Gastrocnemius medialis (tissue), 4 donors: ENCODE data around the gene KLRF2. TPM values are rescaled to one million over a fixed set of nuclear protein-coding genes. Genes with fewer than 3 reads are reported as not detected.

Source experiments
- ATAC-seq, 2 donors: fragments of 150-250 bp; one replicate each; pipeline ENCODE4 v1.9.1; 2016
- DNase-seq, 2 donors: peaks; one replicate each; pipeline ENCODE4 v3.0.0-alpha.2; 2019
- H3K27ac ChIP-seq, 4 donors: fragments of 200-600 bp; sonication (generic); 1 replicate in 1 of 4; 2 replicates in 3 of 4; pipeline ENCODE4 v1.5.1; 2016 to 2018; ENCODE audit warnings: mild to moderate bottlenecking in 2 of 4, moderate library complexity in 1 of 4
- H3K27me3 ChIP-seq, 3 donors: fragments of 200-600 bp; sonication (generic) in 2 of 3; 1 replicate in 1 of 3; 2 replicates in 2 of 3; pipeline versions ENCODE4 v1.5.1 to v1.6.0; 2016 to 2019; ENCODE audit warnings: mild to moderate bottlenecking in 1 of 3, moderate library complexity in 1 of 3
- H3K36me3 ChIP-seq, 2 donors: fragments of 200-600 bp; sonication (generic) in 1 of 2; one replicate each; pipeline ENCODE4 v1.5.1; 2017 to 2018
- H3K4me1 ChIP-seq, 2 donors: fragments of 200-600 bp; sonication (generic) in 1 of 2; one replicate each; pipeline ENCODE4 v1.5.1; 2016 to 2017; ENCODE audit warnings: mild to moderate bottlenecking in 2 of 2
- H3K4me3 ChIP-seq, 4 donors: fragments of 200-600 bp; sonication (generic) in 3 of 4; 1 replicate in 1 of 4; 2 replicates in 3 of 4; pipeline ENCODE4 v1.5.1; 2016 to 2019; ENCODE audit warnings: mild to moderate bottlenecking in 2 of 4
- H3K9me3 ChIP-seq, 3 donors: fragments of 200-600 bp; sonication (generic) in 2 of 3; 1 replicate in 1 of 3; 2 replicates in 2 of 3; pipeline ENCODE4 v1.5.1; 2016 to 2019
- POLR2A ChIP-seq, 2 donors: fragments of 450-650 bp; IDR thresholded peaks; one replicate each; pipeline ENCODE4 v1.6.1; 2017; ENCODE audit warnings: antibody characterized with exemption in 2 of 2, mild to moderate bottlenecking in 2 of 2, moderate library complexity in 2 of 2
- in situ Hi-C, 4 donors: fragments of 200-750 bp; cut with MboI; loops; one replicate each; pipeline versions ENCODE4 v1.15.0 to v1.8.0; 2017; ENCODE audit warnings: low sequenced_read_pairs in 4 of 4
- intact Hi-C: fragments of 100-400 bp; cut with DNase I; formaldehyde crosslinking; loops from one replicate; pipeline ENCODE4 v1.15.1; 2023; ENCODE audit warnings: low total_unique reads
- total RNA-seq, 4 donors: library from RNA; depleted of rRNA; stranded (reverse); fragments of >200 nt; gene quantifications; one replicate each; pipeline versions ENCODE4 v1.1.0 to v1.2.3, GENCODE V29; 2016
- TF ChIP-seq, protein P1 (sequence below), 5 experiments: fragments of 450-650 bp in 3 of 5; fragments of 200-600 bp in 2 of 5; sonication (generic) in 2 of 5; IDR thresholded peaks in 4 of 5; conservative IDR thresholded peaks in 1 of 5; 1 replicate in 4 of 5; 2 replicates in 1 of 5; pipeline ENCODE4 v1.5.1; 2016 to 2019; ENCODE audit warnings: antibody characterized with exemption in 5 of 5, mild to moderate bottlenecking in 3 of 5, moderate library complexity in 3 of 5

KLRF2 gene
- total RNA-seq, 4 donors from 2014 or later: not detected

DNA sequence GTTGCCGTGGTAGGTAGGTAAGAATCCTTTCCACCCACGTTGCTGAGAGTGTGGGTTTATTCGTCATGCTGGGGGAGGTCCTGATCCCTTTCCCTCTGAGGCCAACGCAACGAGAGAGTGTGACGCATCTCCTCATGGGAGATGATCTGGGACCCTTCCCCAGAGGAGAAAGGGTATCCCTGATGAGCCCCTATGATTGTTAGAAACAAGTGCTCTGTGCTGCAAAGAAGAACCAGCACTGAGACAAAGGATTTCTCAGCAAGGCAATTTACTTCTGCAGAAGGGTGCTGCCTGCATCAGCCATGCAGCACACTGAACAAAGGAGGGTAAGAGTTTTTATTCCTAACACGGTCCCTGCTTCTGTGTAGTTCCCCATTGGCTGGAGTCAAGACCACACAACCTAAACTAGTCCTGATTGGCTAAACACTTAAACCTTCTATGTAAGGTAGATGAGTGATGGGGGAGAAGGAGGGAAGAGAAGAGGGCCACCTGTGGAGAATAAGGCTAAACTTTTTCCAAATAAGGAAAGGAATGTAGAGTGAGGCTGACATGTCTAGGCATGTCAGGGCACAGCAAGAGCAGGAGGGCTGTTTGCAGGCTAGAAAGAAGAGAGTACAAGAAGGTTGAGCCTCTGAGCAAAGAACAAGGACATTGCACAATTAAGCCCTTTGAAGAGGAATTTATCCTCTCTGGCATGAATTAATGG, 29.6 kb downstream of the KLRF2 start:
- intact Hi-C loops (no loop called here), in situ Hi-C loops (no loop called here)
- ATAC-seq (no peak), DNase-seq (no peak)
- H3K27me3 ChIP-seq: no peaks in the 10 kb centered on the region
- no peaks in the 10 kb centered on the region for H3K9me3 ChIP-seq
- no peak overlapping the region for H3K27ac ChIP-seq
- no peaks in the 10 kb centered on the region for H3K36me3 ChIP-seq
- no peak for TF ChIP-seq POLR2A (IDR thresholded peaks at IDR 0.05)
- TF ChIP-seq, protein P1, sequence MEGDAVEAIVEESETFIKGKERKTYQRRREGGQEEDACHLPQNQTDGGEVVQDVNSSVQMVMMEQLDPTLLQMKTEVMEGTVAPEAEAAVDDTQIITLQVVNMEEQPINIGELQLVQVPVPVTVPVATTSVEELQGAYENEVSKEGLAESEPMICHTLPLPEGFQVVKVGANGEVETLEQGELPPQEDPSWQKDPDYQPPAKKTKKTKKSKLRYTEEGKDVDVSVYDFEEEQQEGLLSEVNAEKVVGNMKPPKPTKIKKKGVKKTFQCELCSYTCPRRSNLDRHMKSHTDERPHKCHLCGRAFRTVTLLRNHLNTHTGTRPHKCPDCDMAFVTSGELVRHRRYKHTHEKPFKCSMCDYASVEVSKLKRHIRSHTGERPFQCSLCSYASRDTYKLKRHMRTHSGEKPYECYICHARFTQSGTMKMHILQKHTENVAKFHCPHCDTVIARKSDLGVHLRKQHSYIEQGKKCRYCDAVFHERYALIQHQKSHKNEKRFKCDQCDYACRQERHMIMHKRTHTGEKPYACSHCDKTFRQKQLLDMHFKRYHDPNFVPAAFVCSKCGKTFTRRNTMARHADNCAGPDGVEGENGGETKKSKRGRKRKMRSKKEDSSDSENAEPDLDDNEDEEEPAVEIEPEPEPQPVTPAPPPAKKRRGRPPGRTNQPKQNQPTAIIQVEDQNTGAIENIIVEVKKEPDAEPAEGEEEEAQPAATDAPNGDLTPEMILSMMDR (IDR thresholded peaks at IDR 0.05 in 4 of 5, conservative IDR thresholded peaks at IDR 0.05 in 1 of 5): no peak
- no peak overlapping the region for H3K4me3 ChIP-seq
- no peaks in the 10 kb centered on the region for H3K4me1 ChIP-seq

GRCh38 chr12:9911708-9912107, 30.4 kb downstream of the KLRF2 start:
- Histone ChIP-seq H3K9me3 (no peaks in the 10 kb centered on the region), H3K27me3 (no peaks in the 10 kb centered on the region), H3K27ac (no peak overlapping the region), H3K36me3 (no peaks in the 10 kb centered on the region), H3K4me1 (no peaks in the 10 kb centered on the region), H3K4me3 (no peak overlapping the region)
- TF ChIP-seq POLR2A (IDR thresholded peaks at IDR 0.05): no peak
- TF ChIP-seq, protein P1 (IDR thresholded peaks at IDR 0.05 in 4 of 5, conservative IDR thresholded peaks at IDR 0.05 in 1 of 5): no peak
- DNase-seq (no peak), ATAC-seq (no peak)
- in situ Hi-C loops (no loop called here), intact Hi-C loops (no loop called here)

- no peaks in the 10 kb centered on the region for H3K27me3 ChIP-seq
- H3K9me3 ChIP-seq: no peaks in the 10 kb centered on the region
- in situ Hi-C loops (no loop called here), intact Hi-C loops (no loop called here)
- ATAC-seq (no peak), DNase-seq (no peak)
- H3K4me1 ChIP-seq: no peaks in the 10 kb centered on the region
- TF ChIP-seq, protein P1 (IDR thresholded peaks at IDR 0.05 in 4 of 5, conservative IDR thresholded peaks at IDR 0.05 in 1 of 5): no peak
- TF ChIP-seq POLR2A (IDR thresholded peaks at IDR 0.05): no peak
- no peaks in the 10 kb centered on the region for H3K36me3 ChIP-seq
- H3K27ac ChIP-seq: no peak overlapping the region
- H3K4me3 ChIP-seq: no peak overlapping the region
Observed at GRCh38 chr12:9919443-9919842, 38.2 kb downstream of the KLRF2 start.

DNA sequence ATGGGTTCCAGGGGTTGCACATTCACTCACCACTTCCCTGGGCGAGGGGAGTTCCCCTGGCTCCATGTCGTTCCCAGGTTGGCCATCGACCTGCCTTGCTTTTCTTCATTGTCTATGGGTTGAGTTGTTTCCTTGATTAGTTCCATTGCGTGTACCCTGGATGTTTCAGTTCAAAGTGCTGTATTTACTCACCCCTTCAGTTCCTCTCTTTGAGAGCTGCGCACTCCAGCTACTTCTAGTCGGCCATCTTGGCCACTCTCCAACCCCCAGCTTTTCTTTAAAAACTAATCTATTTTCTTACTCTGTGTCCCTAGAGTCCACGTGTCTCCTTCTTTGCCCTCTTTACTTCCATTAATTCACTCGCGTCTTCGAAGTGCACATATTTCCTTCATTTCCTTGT, 39.2 kb downstream of the KLRF2 start:
- Histone ChIP-seq H3K9me3 (no peaks in the 10 kb centered on the region), H3K36me3 (no peaks in the 10 kb centered on the region), H3K4me1 (no peaks in the 10 kb centered on the region), H3K27me3 (no peaks in the 10 kb centered on the region), H3K27ac (no peak overlapping the region), H3K4me3 (no peak overlapping the region)
- in situ Hi-C loops (loop anchor here in 3 of 4 donors (10.0 kb wide), 2 partner anchors 106 to 176 kb away; no protein-coding TSS in a partner anchor), intact Hi-C loops (no loop called here)
- no peak for ATAC-seq
- no peak for DNase-seq
- TF ChIP-seq, protein P1 (IDR thresholded peaks at IDR 0.05 in 4 of 5, conservative IDR thresholded peaks at IDR 0.05 in 1 of 5): no peak
- no peak for TF ChIP-seq POLR2A (IDR thresholded peaks at IDR 0.05)
